Dendritic cell treated with granulocyte-macrophage colony-stimulating factor and Interleukin-4, amounts not matched to agents 40 ng/mL and 50 ng/mL, for 4 days (primary cell): ENCODE measurements around the gene EPHA6.

ENCODE experiments used
- H3K27ac Mint-ChIP-seq: one replicate; pipeline ENCODE4 v1.8.0; 2022; ENCODE audit warnings: mild to moderate bottlenecking, mixed read lengths
- H3K27me3 Mint-ChIP-seq: one replicate; pipeline ENCODE4 v1.8.0; 2022; ENCODE audit warnings: mild to moderate bottlenecking, mixed read lengths
- H3K36me3 Mint-ChIP-seq: one replicate; pipeline ENCODE4 v1.8.0; 2022; ENCODE audit warnings: low read depth, mixed read lengths
- H3K4me1 Mint-ChIP-seq: one replicate; pipeline ENCODE4 v1.8.0; 2022; ENCODE audit warnings: low read depth, mixed read lengths
- H3K4me3 Mint-ChIP-seq: one replicate; pipeline ENCODE4 v1.8.0; 2022; ENCODE audit warnings: mild to moderate bottlenecking, moderate library complexity, mixed read lengths
- H3K9me3 Mint-ChIP-seq: one replicate; pipeline ENCODE4 v1.8.0; 2022; ENCODE audit warnings: mixed read lengths
- intact Hi-C: fragments of 100-400 bp; cut with micrococcal nuclease; formaldehyde crosslinking; loops from one replicate; pipeline ENCODE4 v1.15.0; 2022

Gene EPHA6

DNA sequence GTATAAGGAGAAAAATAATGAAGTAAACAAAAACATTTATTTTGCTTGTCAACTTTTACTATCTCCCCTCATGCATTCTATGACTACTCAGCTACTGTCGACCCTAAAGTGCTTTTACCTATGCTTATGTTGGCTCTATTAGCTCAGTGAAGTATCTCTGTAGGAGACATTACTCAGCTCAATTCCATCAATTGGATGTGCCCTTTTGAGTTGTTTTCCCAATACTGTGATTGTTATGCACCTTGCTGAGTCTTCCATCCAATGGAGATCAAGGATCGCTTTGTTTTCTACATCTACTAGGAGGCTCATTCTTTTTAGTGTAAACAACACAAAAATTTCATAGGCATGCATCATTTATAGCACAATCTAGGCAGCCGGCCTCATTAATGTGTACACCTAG is 546.4 kb downstream of the EPHA6 start:
- intact Hi-C loops = no loop called here

DNA sequence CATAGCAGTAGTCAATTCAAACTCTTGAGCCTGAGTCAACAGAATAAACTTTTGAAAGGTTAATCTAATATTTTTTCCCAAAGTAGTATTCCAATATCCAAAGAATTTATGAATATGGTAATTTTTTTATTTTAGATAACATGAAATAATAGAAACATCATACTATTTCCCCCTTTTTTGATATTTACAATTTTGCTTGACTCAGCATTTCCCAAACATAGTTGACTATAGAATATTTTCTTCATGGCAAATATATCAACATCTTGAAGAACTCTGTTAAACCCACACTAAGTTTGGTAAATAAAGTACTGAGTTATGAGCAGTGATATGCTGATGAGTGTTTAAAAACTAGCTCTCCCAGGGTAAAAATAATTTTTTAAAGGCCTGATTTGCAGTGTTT is 570.2 kb downstream of the EPHA6 start:
- Mint-ChIP-seq H3K4me3 (no peak overlapping the region), H3K27me3 (no peaks in the 10 kb centered on the region), H3K9me3 (peaks cover 26% of the 10 kb centered on the region), H3K4me1 (no peaks in the 10 kb centered on the region), H3K27ac (no peak overlapping the region), H3K36me3 (no peaks in the 10 kb centered on the region)
- intact Hi-C loops = no loop called here

More for the DNA sequence above, 546.4 kb downstream of the EPHA6 start:
- H3K4me1 Mint-ChIP-seq = no peaks in the 10 kb centered on the region
- no peaks in the 10 kb centered on the region for H3K27me3 Mint-ChIP-seq
- no peak overlapping the region for H3K4me3 Mint-ChIP-seq
- no peak overlapping the region for H3K27ac Mint-ChIP-seq
- H3K36me3 Mint-ChIP-seq = no peaks in the 10 kb centered on the region
- H3K9me3 Mint-ChIP-seq = peaks cover 11% of the 10 kb centered on the region

DNA sequence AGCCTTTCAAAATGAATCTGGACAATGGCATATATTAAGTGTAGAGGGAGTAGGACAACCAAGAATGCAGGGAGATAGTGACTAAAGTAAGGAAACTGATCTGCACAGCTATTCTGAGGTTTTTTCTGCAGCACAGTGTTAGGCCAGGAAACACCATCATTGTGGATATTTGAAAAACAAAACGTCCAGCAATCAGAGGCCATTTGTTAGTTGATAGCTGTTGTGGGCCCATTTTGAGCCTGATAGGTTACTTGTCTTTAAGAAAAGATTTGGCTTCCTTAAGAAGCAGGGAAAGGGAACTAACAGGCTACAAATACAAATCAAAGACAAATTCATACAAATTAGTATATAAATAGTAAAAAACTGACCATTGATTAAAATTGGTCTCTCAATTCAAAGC is 574.4 kb downstream of the EPHA6 start:
- no peaks in the 10 kb centered on the region for H3K4me1 Mint-ChIP-seq
- peaks cover 26% of the 10 kb centered on the region for H3K9me3 Mint-ChIP-seq
- no peak overlapping the region for H3K4me3 Mint-ChIP-seq
- intact Hi-C loops = no loop called here
- no peaks in the 10 kb centered on the region for H3K27me3 Mint-ChIP-seq
- no peak overlapping the region for H3K27ac Mint-ChIP-seq
- no peaks in the 10 kb centered on the region for H3K36me3 Mint-ChIP-seq

DNA sequence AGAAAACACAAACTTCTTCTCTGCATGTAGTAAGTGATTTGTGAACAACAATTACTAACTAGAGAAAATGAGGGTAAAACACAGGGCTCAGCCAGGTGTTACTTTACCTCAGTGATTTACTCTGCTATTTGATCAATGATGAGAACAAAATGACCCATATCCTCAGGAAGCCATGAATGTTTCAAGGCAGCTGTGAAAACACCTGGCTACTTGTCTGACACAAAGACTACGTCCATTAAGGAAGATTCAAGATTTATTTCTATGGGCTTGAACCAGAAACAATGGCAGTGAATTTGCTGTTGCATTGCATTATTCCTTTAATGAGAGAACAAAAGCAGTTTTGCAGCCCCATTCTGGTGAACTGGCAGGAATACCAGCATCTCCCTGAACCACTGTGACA is 575.5 kb downstream of the EPHA6 start:
- no peak overlapping the region for H3K27ac Mint-ChIP-seq
- no peak overlapping the region for H3K4me3 Mint-ChIP-seq
- H3K9me3 Mint-ChIP-seq = peaks cover 26% of the 10 kb centered on the region
- H3K4me1 Mint-ChIP-seq = no peaks in the 10 kb centered on the region
- H3K27me3 Mint-ChIP-seq = no peaks in the 10 kb centered on the region
- no peaks in the 10 kb centered on the region for H3K36me3 Mint-ChIP-seq
- intact Hi-C loops = no loop called here

DNA sequence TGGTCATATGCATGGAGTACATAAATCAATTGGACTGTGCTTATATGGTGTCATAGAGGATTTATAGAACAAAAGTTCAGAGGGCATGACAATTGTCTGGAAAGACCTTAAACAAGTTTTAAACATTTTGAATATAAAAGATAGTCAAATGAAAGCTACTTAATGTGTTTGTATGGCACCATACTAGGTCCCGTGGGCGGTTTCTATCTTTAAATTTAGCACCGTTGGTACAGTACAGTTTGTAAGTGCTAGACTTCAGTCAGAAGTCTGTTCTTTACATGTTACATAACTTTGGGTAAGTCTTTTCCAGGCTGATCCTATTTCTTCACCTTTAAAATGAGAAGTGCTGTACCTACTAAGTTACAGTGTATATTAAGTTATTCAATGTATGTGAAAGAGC is 576.8 kb downstream of the EPHA6 start:
- H3K4me1 Mint-ChIP-seq = no peaks in the 10 kb centered on the region
- intact Hi-C loops = no loop called here
- no peak overlapping the region for H3K27ac Mint-ChIP-seq
- peaks cover 25% of the 10 kb centered on the region for H3K9me3 Mint-ChIP-seq
- no peaks in the 10 kb centered on the region for H3K36me3 Mint-ChIP-seq
- no peak overlapping the region for H3K4me3 Mint-ChIP-seq
- no peaks in the 10 kb centered on the region for H3K27me3 Mint-ChIP-seq

DNA sequence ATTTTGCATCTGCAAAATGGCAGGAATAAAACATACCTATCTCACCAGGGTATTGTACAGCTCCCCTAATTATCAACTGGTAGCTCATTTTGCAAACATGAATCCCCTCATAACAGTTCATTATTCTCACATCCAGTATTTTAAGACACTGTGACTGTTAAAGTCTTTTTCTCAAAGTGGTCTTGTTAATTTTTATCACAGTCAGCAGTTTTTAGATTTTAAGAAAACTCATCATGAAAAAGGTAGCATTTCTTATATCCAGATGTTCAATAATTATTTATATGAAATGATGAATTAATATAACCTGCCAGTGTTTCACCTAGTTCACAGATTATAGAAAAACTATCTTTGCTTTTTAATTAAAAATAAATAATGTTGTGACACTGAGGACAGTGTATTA is 595.2 kb downstream of the EPHA6 start:
- no peak overlapping the region for H3K27ac Mint-ChIP-seq
- H3K36me3 Mint-ChIP-seq = no peaks in the 10 kb centered on the region
- no peaks in the 10 kb centered on the region for H3K9me3 Mint-ChIP-seq
- no peaks in the 10 kb centered on the region for H3K27me3 Mint-ChIP-seq
- no peaks in the 10 kb centered on the region for H3K4me1 Mint-ChIP-seq
- intact Hi-C loops = no loop called here
- H3K4me3 Mint-ChIP-seq = no peak overlapping the region

DNA sequence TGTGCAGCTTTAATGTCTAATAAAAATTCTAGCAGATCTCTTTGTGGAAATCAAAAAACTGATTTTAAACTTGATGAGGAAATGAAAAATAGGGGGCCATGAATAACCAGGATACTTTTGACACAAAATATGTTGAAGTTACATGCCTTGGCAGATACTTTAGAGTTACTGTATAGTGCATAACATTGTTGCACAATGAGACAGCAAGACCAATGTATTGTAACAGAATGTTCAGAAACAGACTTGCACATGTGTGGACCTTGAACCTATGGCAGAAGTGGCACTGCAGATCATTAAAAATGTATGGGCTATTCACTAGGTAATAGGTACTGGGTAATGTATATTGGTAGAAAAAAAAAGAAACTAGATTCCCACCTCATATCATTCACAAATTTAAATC is 607.2 kb downstream of the EPHA6 start:
- intact Hi-C loops = no loop called here
- no peaks in the 10 kb centered on the region for H3K27me3 Mint-ChIP-seq
- no peaks in the 10 kb centered on the region for H3K36me3 Mint-ChIP-seq
- H3K27ac Mint-ChIP-seq = no peak overlapping the region
- peaks cover 47% of the 10 kb centered on the region for H3K9me3 Mint-ChIP-seq
- H3K4me1 Mint-ChIP-seq = no peaks in the 10 kb centered on the region
- H3K4me3 Mint-ChIP-seq = no peak overlapping the region

DNA sequence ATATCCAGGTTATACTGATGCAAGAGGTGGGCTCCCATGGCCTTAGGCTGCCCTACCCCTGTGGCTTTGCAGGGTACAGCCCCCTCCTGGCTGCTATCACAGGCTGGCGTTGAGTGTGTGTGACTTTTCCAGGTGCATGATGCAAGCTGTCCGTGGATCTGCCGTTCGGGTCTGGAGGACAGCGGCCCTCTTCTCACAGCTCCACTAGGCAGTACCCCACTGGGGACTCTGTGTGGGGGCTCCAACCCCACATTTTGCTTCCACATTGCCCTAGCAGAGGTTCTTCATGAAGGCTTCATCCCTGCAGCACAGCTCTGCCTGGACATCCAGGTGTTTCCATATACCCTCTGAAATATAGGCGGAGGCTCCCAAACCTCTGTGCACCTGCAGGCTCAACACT is 610.6 kb downstream of the EPHA6 start:
- H3K36me3 Mint-ChIP-seq = no peaks in the 10 kb centered on the region
- H3K4me3 Mint-ChIP-seq = no peak overlapping the region
- H3K9me3 Mint-ChIP-seq = peaks cover 41% of the 10 kb centered on the region
- intact Hi-C loops = no loop called here
- no peaks in the 10 kb centered on the region for H3K4me1 Mint-ChIP-seq
- no peak overlapping the region for H3K27ac Mint-ChIP-seq
- no peaks in the 10 kb centered on the region for H3K27me3 Mint-ChIP-seq

DNA sequence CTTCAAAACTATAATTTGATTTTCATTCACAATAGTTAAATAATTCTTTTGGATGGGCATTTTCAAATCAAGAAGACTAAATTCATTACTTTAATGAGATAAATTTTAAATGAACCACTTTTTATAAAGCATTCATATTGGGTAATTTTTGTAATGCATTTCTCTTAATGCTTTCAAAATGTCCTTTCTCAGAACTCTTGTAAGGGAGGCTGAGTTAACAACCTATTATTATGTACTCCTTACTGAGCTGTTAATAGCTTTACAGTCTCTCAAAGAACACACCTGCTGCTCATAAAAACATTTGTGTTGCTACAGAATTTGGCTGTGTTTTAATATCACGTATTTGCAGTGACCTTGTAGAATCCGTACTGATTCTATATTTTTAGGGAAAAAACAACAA is 616.2 kb downstream of the EPHA6 start:
- intact Hi-C loops = no loop called here
- H3K36me3 Mint-ChIP-seq = no peaks in the 10 kb centered on the region

DNA sequence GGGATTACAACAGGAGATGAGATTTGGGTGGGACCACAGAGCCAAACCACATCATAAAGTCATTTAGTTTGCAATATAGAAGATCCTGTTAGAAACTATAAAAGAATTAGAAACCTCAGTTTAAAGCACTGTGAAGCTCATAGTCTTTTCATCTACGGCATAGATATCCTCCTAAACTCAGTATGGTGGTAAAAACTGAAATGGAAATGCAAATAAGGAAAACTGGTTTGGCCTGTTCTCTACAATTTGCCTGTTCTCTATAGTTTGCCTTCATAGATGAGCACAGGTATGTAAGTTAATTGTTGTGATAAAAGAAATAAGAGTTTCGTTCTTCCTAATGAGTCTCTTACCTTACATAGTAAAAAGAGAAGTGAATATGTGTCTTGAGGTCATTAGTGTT is 618.5 kb downstream of the EPHA6 start:
- Mint-ChIP-seq H3K27me3 (no peaks in the 10 kb centered on the region), H3K27ac (no peak overlapping the region), H3K4me3 (no peak overlapping the region), H3K9me3 (no peaks in the 10 kb centered on the region), H3K36me3 (no peaks in the 10 kb centered on the region), H3K4me1 (no peaks in the 10 kb centered on the region)
- intact Hi-C loops = no loop called here

More for the DNA sequence above, 616.2 kb downstream of the EPHA6 start:
- H3K27me3 Mint-ChIP-seq = no peaks in the 10 kb centered on the region
- H3K4me3 Mint-ChIP-seq = no peak overlapping the region
- H3K4me1 Mint-ChIP-seq = no peaks in the 10 kb centered on the region
- no peak overlapping the region for H3K27ac Mint-ChIP-seq
- peaks cover 19% of the 10 kb centered on the region for H3K9me3 Mint-ChIP-seq

DNA sequence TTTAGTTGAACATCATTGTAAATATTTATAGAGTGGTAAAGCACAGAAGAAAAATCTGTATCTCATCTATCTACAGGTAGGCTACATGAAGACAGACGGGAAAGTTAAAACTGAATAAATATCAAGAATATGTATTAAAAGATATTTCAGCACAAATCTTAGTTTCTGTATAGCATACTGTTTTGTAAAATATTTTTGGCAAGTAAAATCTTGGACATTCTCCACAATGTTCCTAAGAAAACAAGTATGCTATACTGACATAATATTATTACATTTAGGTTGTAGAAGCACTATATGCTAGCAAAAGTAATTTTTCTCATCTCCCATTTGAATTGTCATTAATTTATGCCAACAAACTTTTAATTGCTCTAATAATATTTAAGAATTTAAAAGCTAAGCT is 623.7 kb downstream of the EPHA6 start:
- no peak overlapping the region for H3K4me3 Mint-ChIP-seq

DNA sequence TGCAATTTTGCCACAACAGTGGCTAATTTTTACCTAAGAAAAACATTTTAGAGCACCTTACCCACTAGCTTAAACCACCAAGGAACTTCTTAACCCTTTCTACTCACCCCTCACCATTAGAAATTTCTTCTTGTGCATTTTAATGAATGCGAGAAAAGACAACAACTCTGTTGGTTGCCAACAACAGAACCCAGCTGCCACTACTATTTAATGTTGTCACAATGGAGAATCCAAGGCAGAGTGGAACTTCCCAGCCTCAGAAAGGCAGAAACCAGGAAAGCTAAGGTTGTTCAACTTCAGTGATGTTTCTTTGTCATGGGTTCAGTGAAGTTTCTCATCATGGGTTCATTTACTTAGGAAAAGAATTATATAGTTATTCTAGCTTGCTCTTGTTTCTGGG is 625.0 kb downstream of the EPHA6 start:
- H3K4me1 Mint-ChIP-seq = no peaks in the 10 kb centered on the region
- no peaks in the 10 kb centered on the region for H3K27me3 Mint-ChIP-seq
- H3K4me3 Mint-ChIP-seq = no peak overlapping the region
- H3K9me3 Mint-ChIP-seq = no peaks in the 10 kb centered on the region
- intact Hi-C loops = no loop called here
- no peak overlapping the region for H3K27ac Mint-ChIP-seq
- no peaks in the 10 kb centered on the region for H3K36me3 Mint-ChIP-seq

More for the DNA sequence above, 623.7 kb downstream of the EPHA6 start:
- Mint-ChIP-seq H3K27me3 (no peaks in the 10 kb centered on the region), H3K36me3 (no peaks in the 10 kb centered on the region), H3K27ac (no peak overlapping the region), H3K4me1 (no peaks in the 10 kb centered on the region), H3K9me3 (no peaks in the 10 kb centered on the region)
- intact Hi-C loops = no loop called here

DNA sequence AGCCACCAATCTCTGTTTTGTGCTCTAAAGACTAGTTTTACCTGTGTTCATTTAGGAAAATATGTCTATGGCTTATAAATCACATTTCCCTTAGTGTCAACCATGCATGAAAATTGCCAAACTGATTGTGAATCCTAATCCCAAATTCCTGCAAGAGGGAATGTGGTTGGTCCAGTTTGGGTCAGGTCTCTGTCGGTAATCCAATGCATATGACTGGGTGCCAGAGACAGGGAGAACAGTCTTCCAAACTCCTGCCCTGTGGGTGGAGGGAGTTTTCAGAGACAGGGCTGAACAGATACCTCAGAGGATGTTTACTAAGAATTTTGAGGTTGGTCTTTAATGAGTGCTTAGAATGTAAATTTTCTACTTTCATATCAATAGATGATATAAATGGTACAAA is 649.6 kb downstream of the EPHA6 start:
- intact Hi-C loops = no loop called here
- Mint-ChIP-seq H3K4me3 (no peak overlapping the region), H3K36me3 (no peaks in the 10 kb centered on the region), H3K4me1 (no peaks in the 10 kb centered on the region), H3K27ac (no peak overlapping the region), H3K9me3 (peaks cover 8% of the 10 kb centered on the region), H3K27me3 (no peaks in the 10 kb centered on the region)

DNA sequence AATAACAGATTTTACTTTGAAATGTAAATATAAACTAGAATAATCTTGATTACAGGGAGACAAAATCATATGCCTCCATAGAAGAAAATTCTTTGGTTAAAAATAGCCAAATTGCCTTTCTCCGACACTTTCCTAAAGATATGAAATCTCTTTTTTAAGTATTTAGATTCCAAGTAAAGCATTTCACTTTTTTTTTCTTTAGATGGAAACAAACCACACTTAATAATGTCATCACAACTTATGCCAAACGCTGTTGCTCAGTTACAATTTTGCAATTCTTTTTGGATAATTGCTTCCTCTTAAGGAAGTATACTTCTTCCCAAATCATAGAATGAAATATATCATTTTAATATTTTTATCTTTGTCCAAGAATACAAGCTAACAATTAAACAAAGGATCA is 656.1 kb downstream of the EPHA6 start:
- peaks cover 8% of the 10 kb centered on the region for H3K9me3 Mint-ChIP-seq
- H3K36me3 Mint-ChIP-seq = no peaks in the 10 kb centered on the region
- H3K4me3 Mint-ChIP-seq = no peak overlapping the region
- intact Hi-C loops = no loop called here
- no peaks in the 10 kb centered on the region for H3K27me3 Mint-ChIP-seq
- H3K4me1 Mint-ChIP-seq = no peaks in the 10 kb centered on the region
- no peak overlapping the region for H3K27ac Mint-ChIP-seq

DNA sequence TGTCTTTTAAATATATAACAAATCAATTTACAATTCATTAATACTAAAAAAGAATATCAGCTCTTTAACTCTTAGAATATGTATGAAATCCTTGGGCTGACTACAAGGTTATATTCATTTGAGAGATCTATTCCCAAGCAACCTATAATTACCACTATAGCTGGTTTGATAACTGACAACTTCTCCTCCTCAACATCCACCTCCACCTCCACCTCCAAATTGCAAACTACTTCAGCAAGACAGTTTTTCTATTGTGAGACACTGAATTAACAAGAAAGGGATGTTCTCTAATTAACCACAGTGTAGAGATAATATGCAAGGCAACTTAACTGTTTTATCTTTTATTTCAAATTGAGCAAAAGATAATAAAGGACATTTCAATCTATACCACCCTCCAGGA is 665.3 kb downstream of the EPHA6 start:
- Mint-ChIP-seq H3K27me3 (no peaks in the 10 kb centered on the region), H3K27ac (no peak overlapping the region), H3K4me1 (no peaks in the 10 kb centered on the region), H3K9me3 (peaks cover 23% of the 10 kb centered on the region), H3K4me3 (no peak overlapping the region), H3K36me3 (no peaks in the 10 kb centered on the region)
- intact Hi-C loops = no loop called here
